Left renal cortex interstitium (tissue), 4 donors: ENCODE results near the gene KCTD16. TPM values are rescaled to one million over a fixed set of nuclear protein-coding genes. Genes with fewer than 3 reads are reported as not detected.

Source experiments
- DNase-seq, 4 donors: peaks; one replicate each; pipeline ENCODE4 v3.0.0-alpha.2; 2013; ENCODE audit warnings: low read depth in 4 of 4, low spot score in 2 of 4, missing footprints in 1 of 4
- polyA plus RNA-seq, 4 donors: library from polyadenylated mRNA; unstranded; fragments of 120-200 nt; gene quantifications; one replicate each; pipeline ENCODE4 v1.2.1, GENCODE V29; 2013; ENCODE audit not compliant: insufficient read length in 4 of 4

Gene KCTD16
- polyA plus RNA-seq, 4 donors = 2.1 to 2.5 (median 2.2) TPM

- no peak for DNase-seq
Observed at GRCh38 chr5:144503123-144503522, 332.4 kb downstream of the KCTD16 start.

- DNase-seq = no peak
Observed at GRCh38 chr5:144504929-144505577, 334.4 kb downstream of the KCTD16 start.

- DNase-seq = peak in 3 of 4 donors; percentile 3 to 25 (median 18)
Observed at GRCh38 chr5:144510845-144511579, 340.3 kb downstream of the KCTD16 start.

DNA sequence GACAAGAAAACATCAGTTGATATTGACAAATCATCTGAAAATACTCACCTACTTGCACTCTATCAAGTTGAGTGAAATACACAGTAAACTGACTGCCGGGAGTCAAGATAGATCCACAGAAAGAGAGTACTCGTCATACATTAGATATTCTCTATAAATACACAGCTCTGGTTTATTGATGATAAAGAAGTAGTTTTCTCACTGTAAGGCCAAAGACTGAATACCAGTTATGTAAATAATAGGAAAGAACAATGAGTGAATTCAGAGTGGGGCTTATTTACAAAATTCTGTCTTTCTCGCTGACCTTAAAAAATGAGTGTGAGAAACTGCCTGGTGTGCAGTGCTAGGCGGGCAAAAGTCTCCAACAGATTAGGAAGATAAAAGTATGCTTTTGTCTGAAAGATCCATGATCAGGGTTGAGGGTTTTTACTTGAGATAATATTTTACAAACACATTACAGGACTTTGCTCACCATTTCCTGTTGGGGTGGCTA is 341.0 kb downstream of the KCTD16 start:
- DNase-seq = no peak

DNA sequence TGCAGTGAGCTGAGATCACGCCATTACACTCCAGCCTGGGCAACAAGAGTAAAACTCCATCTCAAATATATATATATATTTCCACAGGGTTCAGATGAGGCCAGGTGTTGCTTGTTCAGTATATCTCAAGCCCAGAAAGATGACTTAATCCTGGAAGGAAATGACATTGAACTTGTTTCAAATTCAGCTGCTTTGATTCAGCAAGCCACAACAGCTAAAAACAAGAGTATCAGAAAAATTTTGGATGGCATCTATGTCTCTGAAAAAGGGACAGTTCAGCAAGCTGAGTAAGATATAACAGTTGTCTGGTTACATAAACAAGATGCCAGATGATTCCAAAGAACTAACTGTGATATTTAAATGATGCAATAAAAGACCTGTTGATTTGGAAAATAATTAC is 352.0 kb downstream of the KCTD16 start:
- DNase-seq = no peak

- no peak for DNase-seq
Observed at GRCh38 chr5:144525000-144525399, 354.3 kb downstream of the KCTD16 start.

DNA sequence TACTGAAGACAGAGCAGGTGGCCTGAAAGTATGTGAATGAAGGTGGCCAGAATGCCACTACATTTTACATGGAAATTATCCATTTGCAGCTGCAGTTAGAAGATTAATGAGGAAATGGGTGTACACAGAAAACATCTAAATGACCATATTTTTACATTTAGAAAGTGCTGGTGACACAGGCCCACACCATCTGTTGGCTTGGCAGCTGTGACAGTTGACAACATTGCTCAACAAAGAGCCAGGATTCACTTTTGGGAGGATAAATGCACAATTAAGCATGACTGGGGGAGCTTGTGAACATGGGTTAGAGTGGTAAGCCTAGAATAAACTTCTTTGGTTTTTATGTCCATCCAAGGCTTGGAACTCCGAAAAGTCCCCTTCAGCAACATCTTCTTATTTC is 360.5 kb downstream of the KCTD16 start:
- no peak for DNase-seq

Other genes with a start within 250 kb of the KCTD16 start
- gene YIPF5, start 214 bp upstream of the KCTD16 start, polyA plus RNA-seq = 10 to 100 TPM; 52.8 to 74.5 (median 60.3) TPM